Hepatocyte (in vitro differentiated cells): ENCODE measurements around the gene PSAPL1. TPM values are rescaled to one million over a fixed set of nuclear protein-coding genes. Genes with fewer than 3 reads are reported as not detected.

Experiments
- DNase-seq: peaks from one replicate; pipeline ENCODE4 v3.0.0-alpha.2; 2016; ENCODE audit warnings: low spot score
- H2AFZ ChIP-seq: fragments of 200-600 bp; sonication (generic); 2 replicates; pipeline ENCODE4 v1.6.0; 2016; ENCODE audit warnings: antibody characterized with exemption, mild to moderate bottlenecking
- H3K27ac ChIP-seq: fragments of 200-600 bp; sonication (generic); 2 replicates; pipeline ENCODE4 v1.5.1; 2016; ENCODE audit warnings: mild to moderate bottlenecking
- H3K27me3 ChIP-seq: fragments of 200-600 bp; sonication (generic); 2 replicates; pipeline ENCODE4 v1.6.1; 2016
- H3K36me3 ChIP-seq: fragments of 200-600 bp; sonication (generic); replicated peaks from 2 replicates; pipeline ENCODE4 v1.5.1; 2016; ENCODE audit warnings: low read depth; ENCODE audit not compliant: insufficient read depth
- H3K4me1 ChIP-seq: fragments of 200-600 bp; sonication (generic); 2 replicates; pipeline ENCODE4 v1.5.1; 2016; ENCODE audit warnings: mild to moderate bottlenecking, moderate library complexity; ENCODE audit not compliant: insufficient read depth
- H3K4me2 ChIP-seq: fragments of 200-600 bp; sonication (generic); 2 replicates; pipeline ENCODE4 v1.6.0; 2016
- H3K4me3 ChIP-seq: fragments of 200-600 bp; sonication (generic); 2 replicates; pipeline ENCODE4 v1.5.1; 2016; ENCODE audit warnings: mild to moderate bottlenecking
- H3K79me2 ChIP-seq: fragments of 200-600 bp; sonication (generic); 2 replicates; pipeline ENCODE4 v1.6.0; 2017; ENCODE audit warnings: mild to moderate bottlenecking
- H3K9me2 ChIP-seq: fragments of 200-600 bp; sonication (generic); replicated peaks from 2 replicates; pipeline ENCODE4 v1.6.0; 2017; ENCODE audit warnings: mild to moderate bottlenecking; ENCODE audit not compliant: insufficient read depth
- H3K9me3 ChIP-seq: fragments of 200-600 bp; sonication (generic); 2 replicates; pipeline ENCODE4 v1.5.1; 2016; ENCODE audit warnings: low read depth, mild to moderate bottlenecking
- H4K20me1 ChIP-seq: fragments of 200-600 bp; sonication (generic); 2 replicates; pipeline ENCODE4 v1.6.0; 2016; ENCODE audit warnings: mild to moderate bottlenecking; ENCODE audit not compliant: insufficient read depth, poor library complexity, severe bottlenecking
- CTCF ChIP-seq: fragments of 200-600 bp; sonication (generic); IDR thresholded peaks from 2 replicates; pipeline ENCODE4 v1.5.1; 2016; ENCODE audit warnings: antibody characterized with exemption, mild to moderate bottlenecking; ENCODE audit not compliant: poor library complexity
- EZH2 ChIP-seq: fragments of 200-600 bp; sonication (generic); IDR thresholded peaks from 2 replicates; pipeline ENCODE4 v1.6.1; 2016; ENCODE audit warnings: antibody characterized with exemption, mild to moderate bottlenecking, borderline replicate concordance
- EZH2phosphoT487 ChIP-seq: fragments of 200-600 bp; sonication (generic); IDR thresholded peaks from one replicate; pipeline ENCODE4 v1.6.1; 2018; ENCODE audit warnings: antibody characterized with exemption, mild to moderate bottlenecking, low read depth, moderate library complexity; ENCODE audit not compliant: unreplicated experiment, severe bottlenecking
- WGBS: methylation state at CpG from one replicate; pipeline ENCODE4 v1.1.6; 2016; ENCODE audit warnings: low lambda C conversion rate; ENCODE audit errors: missing lambda C conversion rate; 5-methylcytosine and 5-hydroxymethylcytosine counted together
- polyA plus RNA-seq: library from polyadenylated mRNA; unstranded; fragments of >200 nt; fragmentation: Nextera tagmentation; extraction: Ambion mirVana; gene quantifications from 2 replicates; pipeline ENCODE4 v1.2.1, GENCODE V29; 2016
- total RNA-seq: library from RNA; depleted of rRNA; stranded (reverse); fragments of >200 nt; gene quantifications from 2 replicates; pipeline ENCODE4 v1.2.3, GENCODE V29; 2014

Gene PSAPL1
- total and polyA plus RNA-seq, 2 experiments from 2014 or later = 4.3 to 4.4 TPM

- Histone ChIP-seq H4K20me1 (no peaks in the 10 kb centered on the region), H3K4me2 (no peak overlapping the region)
- TF ChIP-seq CTCF (no peak), EZH2 (no peak), EZH2phosphoT487 (no peak)
Observed at GRCh38 chr4:7429601-7430078, 5.1 kb downstream of the PSAPL1 start.

GRCh38 chr4:7429069-7429416 lies 5.7 kb downstream of the PSAPL1 start:
- no peak overlapping the region for H3K27ac ChIP-seq
- no peak overlapping the region for H3K4me2 ChIP-seq
- no peaks in the 10 kb centered on the region for H3K9me3 ChIP-seq
- TF ChIP-seq EZH2 (no peak), CTCF (no peak), EZH2phosphoT487 (no peak)
- no peak for DNase-seq
- no peak overlapping the region for H3K4me3 ChIP-seq
- no peaks in the 10 kb centered on the region for H3K9me2 ChIP-seq
- H3K4me1 ChIP-seq = peaks cover 8% of the 10 kb centered on the region
- WGBS = 92% methylated on average over 9 of the region's 9 CpGs
- no peaks in the 10 kb centered on the region for H4K20me1 ChIP-seq
- H3K27me3 ChIP-seq = no peaks in the 10 kb centered on the region
- no peaks in the 10 kb centered on the region for H3K36me3 ChIP-seq
- no peaks in the 10 kb centered on the region for H3K79me2 ChIP-seq
- no peak overlapping the region for H2AFZ ChIP-seq

More at GRCh38 chr4:7429601-7430078, 5.1 kb downstream of the PSAPL1 start:
- no peaks in the 10 kb centered on the region for H3K9me3 ChIP-seq
- no peak overlapping the region for H3K4me3 ChIP-seq
- H3K27me3 ChIP-seq = no peaks in the 10 kb centered on the region
- no peak for DNase-seq
- H3K9me2 ChIP-seq = no peaks in the 10 kb centered on the region
- H3K27ac ChIP-seq = no peak overlapping the region
- H2AFZ ChIP-seq = no peak overlapping the region
- peaks cover 12% of the 10 kb centered on the region for H3K4me1 ChIP-seq
- no peaks in the 10 kb centered on the region for H3K36me3 ChIP-seq
- WGBS = 74% methylated on average over 17 of the region's 17 CpGs
- H3K79me2 ChIP-seq = no peaks in the 10 kb centered on the region

DNA sequence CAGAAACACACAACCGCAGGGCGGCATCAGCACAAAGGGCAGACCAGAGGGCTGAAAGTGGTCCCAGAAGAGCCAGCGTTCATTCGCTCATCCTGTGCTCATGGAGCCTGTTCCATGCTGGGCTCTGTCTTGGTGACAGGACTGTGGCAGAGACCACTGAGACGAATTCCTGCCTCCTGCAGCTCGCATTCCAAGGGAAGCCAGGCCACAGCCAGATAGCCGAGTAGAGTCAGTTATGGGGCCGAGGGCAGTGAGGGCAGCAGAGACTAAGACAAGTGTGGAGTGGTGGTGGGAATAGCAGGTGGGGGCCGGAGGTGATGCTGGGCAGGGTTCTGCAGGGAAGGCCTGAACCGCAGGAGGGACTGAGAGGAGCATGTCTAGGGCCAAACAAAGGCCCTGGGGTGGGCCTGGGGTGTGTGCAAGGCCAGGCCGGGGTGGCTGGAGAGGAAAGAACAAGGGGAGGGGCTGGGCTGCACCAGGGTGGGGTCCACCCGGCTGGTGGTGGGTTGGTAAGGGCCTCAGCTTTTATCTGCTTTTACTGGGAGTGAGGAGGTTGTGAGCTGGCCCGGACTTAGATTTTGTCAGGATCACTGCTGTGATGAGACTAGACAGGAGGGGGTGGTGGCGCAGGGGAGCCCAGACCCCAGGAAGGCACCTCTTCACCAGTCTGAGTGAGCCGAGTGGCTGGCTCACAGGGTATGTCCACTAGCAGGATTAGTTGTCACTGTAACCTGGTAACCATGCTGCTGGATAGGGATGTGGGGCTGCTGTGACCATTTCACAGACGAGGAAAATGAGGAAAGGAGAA lies 6.3 kb downstream of the PSAPL1 start:
- H3K9me3 ChIP-seq = no peaks in the 10 kb centered on the region
- no peaks in the 10 kb centered on the region for H3K79me2 ChIP-seq
- H3K4me2 ChIP-seq = no peak overlapping the region
- H4K20me1 ChIP-seq = no peaks in the 10 kb centered on the region
- H3K36me3 ChIP-seq = no peaks in the 10 kb centered on the region
- WGBS = 81% methylated on average over 16 of the region's 16 CpGs
- H3K4me3 ChIP-seq = no peak overlapping the region
- no peaks in the 10 kb centered on the region for H3K27me3 ChIP-seq
- no peak for DNase-seq
- no peak overlapping the region for H3K27ac ChIP-seq
- no peak overlapping the region for H2AFZ ChIP-seq
- TF ChIP-seq EZH2phosphoT487 (no peak), EZH2 (no peak), CTCF (no peak)
- H3K4me1 ChIP-seq = peaks cover 8% of the 10 kb centered on the region
- no peaks in the 10 kb centered on the region for H3K9me2 ChIP-seq
